H1 (cell line): ENCODE data around the gene MVP. TPM values are rescaled to one million over a fixed set of nuclear protein-coding genes. Genes with fewer than 3 reads are reported as not detected.

ENCODE experiments used
- CTCF ChIP-seq, 3 experiments: IDR thresholded peaks; 1 replicate in 2 of 3; 2 replicates in 1 of 3; pipeline versions ENCODE4 v1.5.1 to v1.6.1; 2011; ENCODE audit warnings: low read length in 3 of 3, mild to moderate bottlenecking in 3 of 3, inconsistent platforms in 2 of 3, low read depth in 1 of 3, moderate library complexity in 1 of 3; ENCODE audit not compliant: insufficient read depth in 1 of 3; ENCODE audit errors: control extremely low read depth in 1 of 3
- JUN ChIP-seq: IDR thresholded peaks from 2 replicates; pipeline ENCODE4 v1.6.1; 2011; ENCODE audit warnings: low read depth, mild to moderate bottlenecking, improper control_type of control experiment, low read length
- NANOG ChIP-seq: IDR thresholded peaks from 2 replicates; pipeline ENCODE4 v1.6.1; 2011; ENCODE audit warnings: low read length, low read depth, mild to moderate bottlenecking, inconsistent platforms; ENCODE audit not compliant: insufficient read depth, poor library complexity, severe bottlenecking
- SIRT6 ChIP-seq: IDR thresholded peaks from one replicate; pipeline ENCODE4 v1.7.1; 2012; ENCODE audit warnings: low read length, inconsistent platforms
- SP2 ChIP-seq: IDR thresholded peaks from 2 replicates; pipeline ENCODE4 v1.6.1; 2012; ENCODE audit warnings: mild to moderate bottlenecking, low read length, inconsistent platforms
- polyA plus RNA-seq, 7 experiments: library from polyadenylated mRNA; depleted of rRNA in 3 of 7; stranded (reverse) in 5 of 7; unstranded in 2 of 7; fragments of >200 nt in 5 of 7; fragments of 200-250 nt in 2 of 7; gene quantifications; 1 replicate in 5 of 7; 2 replicates in 1 of 7; 4 replicates in 1 of 7; pipeline versions ENCODE4 v1.2.1 to v1.2.3, GENCODE V29; 2011 to 2013; ENCODE audit warnings: missing spikeins in 2 of 7, mixed read lengths in 2 of 7
- total RNA-seq: library from RNA; stranded (reverse); fragmentation: NEBNext Ultra II Directional; extraction: Animal tissue kit (Norgen Biotek cat#: 25700); gene quantifications from 2 replicates; pipeline ENCODE4 v1.2.1, GENCODE V29; 2021
- TF ChIP-seq, protein P1 (sequence below): fragments of 300-600 bp; sonication (generic); IDR thresholded peaks from 2 replicates; pipeline ENCODE4 v1.7.1; 2012; ENCODE audit warnings: low read length, moderate library complexity, mild to moderate bottlenecking, inconsistent platforms; ENCODE audit not compliant: insufficient replicate concordance

Gene MVP
- total and polyA plus RNA-seq, 2 of the 8 experiments (the other 6 are each of a cell fraction or from before 2014, with no cell fraction given), result 1.9 TPM

DNA sequence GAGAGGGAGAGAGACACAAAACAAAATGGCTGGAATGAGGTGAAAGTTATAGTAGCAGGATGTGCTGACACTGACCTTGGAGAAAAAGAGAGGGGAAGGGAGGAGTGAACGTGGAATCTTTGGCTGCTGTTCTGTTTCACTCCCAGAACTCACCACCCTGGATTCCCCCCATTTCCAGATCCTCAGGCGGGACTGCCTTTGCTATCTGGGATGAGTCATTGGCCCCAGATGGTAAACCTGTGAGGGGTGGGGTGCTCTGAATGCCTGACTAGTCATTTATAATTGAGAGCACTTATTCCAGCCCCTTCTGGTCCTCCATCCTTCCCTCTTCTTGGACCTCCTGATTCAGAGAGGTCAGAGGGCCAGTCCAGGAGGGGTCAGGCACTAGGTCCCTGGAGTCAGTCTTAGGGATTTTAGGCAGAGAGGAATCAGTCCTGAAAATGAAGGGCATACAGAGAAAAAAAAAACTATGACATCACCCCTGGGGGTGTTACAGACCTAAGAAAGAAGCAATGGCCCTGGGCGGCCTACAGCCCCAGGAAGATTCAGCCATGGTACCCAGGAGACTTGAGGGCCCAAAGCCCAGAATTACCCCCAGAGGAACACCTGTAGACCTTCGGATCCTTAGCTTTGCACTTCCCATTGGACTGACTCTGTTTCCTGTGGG, 44.4 kb upstream of the MVP start (continued):
- TF ChIP-seq, protein P1, sequence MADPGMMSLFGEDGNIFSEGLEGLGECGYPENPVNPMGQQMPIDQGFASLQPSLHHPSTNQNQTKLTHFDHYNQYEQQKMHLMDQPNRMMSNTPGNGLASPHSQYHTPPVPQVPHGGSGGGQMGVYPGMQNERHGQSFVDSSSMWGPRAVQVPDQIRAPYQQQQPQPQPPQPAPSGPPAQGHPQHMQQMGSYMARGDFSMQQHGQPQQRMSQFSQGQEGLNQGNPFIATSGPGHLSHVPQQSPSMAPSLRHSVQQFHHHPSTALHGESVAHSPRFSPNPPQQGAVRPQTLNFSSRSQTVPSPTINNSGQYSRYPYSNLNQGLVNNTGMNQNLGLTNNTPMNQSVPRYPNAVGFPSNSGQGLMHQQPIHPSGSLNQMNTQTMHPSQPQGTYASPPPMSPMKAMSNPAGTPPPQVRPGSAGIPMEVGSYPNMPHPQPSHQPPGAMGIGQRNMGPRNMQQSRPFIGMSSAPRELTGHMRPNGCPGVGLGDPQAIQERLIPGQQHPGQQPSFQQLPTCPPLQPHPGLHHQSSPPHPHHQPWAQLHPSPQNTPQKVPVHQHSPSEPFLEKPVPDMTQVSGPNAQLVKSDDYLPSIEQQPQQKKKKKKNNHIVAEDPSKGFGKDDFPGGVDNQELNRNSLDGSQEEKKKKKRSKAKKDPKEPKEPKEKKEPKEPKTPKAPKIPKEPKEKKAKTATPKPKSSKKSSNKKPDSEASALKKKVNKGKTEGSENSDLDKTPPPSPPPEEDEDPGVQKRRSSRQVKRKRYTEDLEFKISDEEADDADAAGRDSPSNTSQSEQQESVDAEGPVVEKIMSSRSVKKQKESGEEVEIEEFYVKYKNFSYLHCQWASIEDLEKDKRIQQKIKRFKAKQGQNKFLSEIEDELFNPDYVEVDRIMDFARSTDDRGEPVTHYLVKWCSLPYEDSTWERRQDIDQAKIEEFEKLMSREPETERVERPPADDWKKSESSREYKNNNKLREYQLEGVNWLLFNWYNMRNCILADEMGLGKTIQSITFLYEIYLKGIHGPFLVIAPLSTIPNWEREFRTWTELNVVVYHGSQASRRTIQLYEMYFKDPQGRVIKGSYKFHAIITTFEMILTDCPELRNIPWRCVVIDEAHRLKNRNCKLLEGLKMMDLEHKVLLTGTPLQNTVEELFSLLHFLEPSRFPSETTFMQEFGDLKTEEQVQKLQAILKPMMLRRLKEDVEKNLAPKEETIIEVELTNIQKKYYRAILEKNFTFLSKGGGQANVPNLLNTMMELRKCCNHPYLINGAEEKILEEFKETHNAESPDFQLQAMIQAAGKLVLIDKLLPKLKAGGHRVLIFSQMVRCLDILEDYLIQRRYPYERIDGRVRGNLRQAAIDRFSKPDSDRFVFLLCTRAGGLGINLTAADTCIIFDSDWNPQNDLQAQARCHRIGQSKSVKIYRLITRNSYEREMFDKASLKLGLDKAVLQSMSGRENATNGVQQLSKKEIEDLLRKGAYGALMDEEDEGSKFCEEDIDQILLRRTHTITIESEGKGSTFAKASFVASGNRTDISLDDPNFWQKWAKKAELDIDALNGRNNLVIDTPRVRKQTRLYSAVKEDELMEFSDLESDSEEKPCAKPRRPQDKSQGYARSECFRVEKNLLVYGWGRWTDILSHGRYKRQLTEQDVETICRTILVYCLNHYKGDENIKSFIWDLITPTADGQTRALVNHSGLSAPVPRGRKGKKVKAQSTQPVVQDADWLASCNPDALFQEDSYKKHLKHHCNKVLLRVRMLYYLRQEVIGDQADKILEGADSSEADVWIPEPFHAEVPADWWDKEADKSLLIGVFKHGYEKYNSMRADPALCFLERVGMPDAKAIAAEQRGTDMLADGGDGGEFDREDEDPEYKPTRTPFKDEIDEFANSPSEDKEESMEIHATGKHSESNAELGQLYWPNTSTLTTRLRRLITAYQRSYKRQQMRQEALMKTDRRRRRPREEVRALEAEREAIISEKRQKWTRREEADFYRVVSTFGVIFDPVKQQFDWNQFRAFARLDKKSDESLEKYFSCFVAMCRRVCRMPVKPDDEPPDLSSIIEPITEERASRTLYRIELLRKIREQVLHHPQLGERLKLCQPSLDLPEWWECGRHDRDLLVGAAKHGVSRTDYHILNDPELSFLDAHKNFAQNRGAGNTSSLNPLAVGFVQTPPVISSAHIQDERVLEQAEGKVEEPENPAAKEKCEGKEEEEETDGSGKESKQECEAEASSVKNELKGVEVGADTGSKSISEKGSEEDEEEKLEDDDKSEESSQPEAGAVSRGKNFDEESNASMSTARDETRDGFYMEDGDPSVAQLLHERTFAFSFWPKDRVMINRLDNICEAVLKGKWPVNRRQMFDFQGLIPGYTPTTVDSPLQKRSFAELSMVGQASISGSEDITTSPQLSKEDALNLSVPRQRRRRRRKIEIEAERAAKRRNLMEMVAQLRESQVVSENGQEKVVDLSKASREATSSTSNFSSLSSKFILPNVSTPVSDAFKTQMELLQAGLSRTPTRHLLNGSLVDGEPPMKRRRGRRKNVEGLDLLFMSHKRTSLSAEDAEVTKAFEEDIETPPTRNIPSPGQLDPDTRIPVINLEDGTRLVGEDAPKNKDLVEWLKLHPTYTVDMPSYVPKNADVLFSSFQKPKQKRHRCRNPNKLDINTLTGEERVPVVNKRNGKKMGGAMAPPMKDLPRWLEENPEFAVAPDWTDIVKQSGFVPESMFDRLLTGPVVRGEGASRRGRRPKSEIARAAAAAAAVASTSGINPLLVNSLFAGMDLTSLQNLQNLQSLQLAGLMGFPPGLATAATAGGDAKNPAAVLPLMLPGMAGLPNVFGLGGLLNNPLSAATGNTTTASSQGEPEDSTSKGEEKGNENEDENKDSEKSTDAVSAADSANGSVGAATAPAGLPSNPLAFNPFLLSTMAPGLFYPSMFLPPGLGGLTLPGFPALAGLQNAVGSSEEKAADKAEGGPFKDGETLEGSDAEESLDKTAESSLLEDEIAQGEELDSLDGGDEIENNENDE, result no peak
- TF ChIP-seq SIRT6, result no peak
- TF ChIP-seq NANOG, result no peak
- no peak for TF ChIP-seq JUN
- TF ChIP-seq CTCF (IDR thresholded peaks at IDR 0.05; ENCODE audit: control extremely low read depth in 1 of 3, insufficient read depth in 1 of 3, low read depth in 1 of 3, low read length in 3 of 3), result no peak
- TF ChIP-seq SP2, result no peak
- TF ChIP-seq, all 59 proteins: peak for 0
